ENCODE data around the gene TAF1. TPM values are rescaled to one million over a fixed set of nuclear protein-coding genes. Genes with fewer than 3 reads are reported as not detected.
"Not testable (repeated sequence)": the region's sequence is repeated elsewhere in the genome, so short reads cannot be mapped to it uniquely, and the experiment has no call there.

The TAF1 gene
- 66.6 TPM for total RNA-seq

GRCh38 chrX:71365875-71366673 is at the start of gene TAF1:
TSS of gene TAF1 (plus strand) at chrX:71366357. CDS start at chrX:71366375, 18 bp downstream.
- peak; percentile 97 for DNase-seq

GRCh38 chrX:71316959-71317358 is 49.2 kb upstream of the TAF1 start:
- peak; percentile 28 for DNase-seq

GRCh38 chrX:71320126-71320525 is 46.0 kb upstream of the TAF1 start:
- DNase-seq: peak; percentile 41

- DNase-seq: no peak
Measured at GRCh38 chrX:71321731-71322130, 44.4 kb upstream of the TAF1 start.

- DNase-seq: not testable (repeated sequence)
Measured at GRCh38 chrX:71324452-71324851, 41.7 kb upstream of the TAF1 start.

GRCh38 chrX:71326394-71326793 is 39.8 kb upstream of the TAF1 start:
- no peak for DNase-seq

- DNase-seq: not testable (repeated sequence)
Measured at GRCh38 chrX:71349151-71349665, 16.9 kb upstream of the TAF1 start.

GRCh38 chrX:71349867-71350266 is 16.3 kb upstream of the TAF1 start:
- DNase-seq: not testable (repeated sequence)

- DNase-seq: not testable (repeated sequence)
Measured at GRCh38 chrX:71352439-71352838, 13.7 kb upstream of the TAF1 start.

GRCh38 chrX:71364221-71364620 is 1.9 kb upstream of the TAF1 start:
- DNase-seq: no peak

- no peak for DNase-seq
Measured at GRCh38 chrX:71365356-71365874, 742 bp upstream of the TAF1 start.

- DNase-seq: peak; percentile 27
Measured at GRCh38 chrX:71366674-71367256, 608 bp downstream of the TAF1 start.

- peak; percentile 1 for DNase-seq
Measured at GRCh38 chrX:71367396-71367795, 1.2 kb downstream of the TAF1 start.

- DNase-seq: no peak
Measured at GRCh38 chrX:71372388-71372787, 6.2 kb downstream of the TAF1 start.

- no peak for DNase-seq
Measured at GRCh38 chrX:71378732-71379131, 12.6 kb downstream of the TAF1 start.

- DNase-seq: not testable (repeated sequence)
Measured at GRCh38 chrX:71391725-71392124, 25.6 kb downstream of the TAF1 start.

GRCh38 chrX:71393919-71394318 is 27.8 kb downstream of the TAF1 start:
- no peak for DNase-seq

GRCh38 chrX:71396576-71396975 is 30.4 kb downstream of the TAF1 start:
- DNase-seq: no peak

GRCh38 chrX:71400710-71401109 is 34.6 kb downstream of the TAF1 start:
- no peak for DNase-seq

- not testable (repeated sequence) for DNase-seq
Measured at GRCh38 chrX:71416260-71416659, 50.1 kb downstream of the TAF1 start.

- no peak for DNase-seq
Measured at GRCh38 chrX:71420686-71421085, 54.5 kb downstream of the TAF1 start.

GRCh38 chrX:71432733-71433132 is 66.6 kb downstream of the TAF1 start:
- DNase-seq: no peak

GRCh38 chrX:71438750-71439149 is 72.6 kb downstream of the TAF1 start:
- no peak for DNase-seq
